HuH-7 (cell line): Measurements from ENCODE around the gene SHROOM3.

Experiments
- DNase-seq: peaks from one replicate; pipeline ENCODE4 v3.0.0; 2011; ENCODE audit warnings: low spot score

The SHROOM3 gene

DNA sequence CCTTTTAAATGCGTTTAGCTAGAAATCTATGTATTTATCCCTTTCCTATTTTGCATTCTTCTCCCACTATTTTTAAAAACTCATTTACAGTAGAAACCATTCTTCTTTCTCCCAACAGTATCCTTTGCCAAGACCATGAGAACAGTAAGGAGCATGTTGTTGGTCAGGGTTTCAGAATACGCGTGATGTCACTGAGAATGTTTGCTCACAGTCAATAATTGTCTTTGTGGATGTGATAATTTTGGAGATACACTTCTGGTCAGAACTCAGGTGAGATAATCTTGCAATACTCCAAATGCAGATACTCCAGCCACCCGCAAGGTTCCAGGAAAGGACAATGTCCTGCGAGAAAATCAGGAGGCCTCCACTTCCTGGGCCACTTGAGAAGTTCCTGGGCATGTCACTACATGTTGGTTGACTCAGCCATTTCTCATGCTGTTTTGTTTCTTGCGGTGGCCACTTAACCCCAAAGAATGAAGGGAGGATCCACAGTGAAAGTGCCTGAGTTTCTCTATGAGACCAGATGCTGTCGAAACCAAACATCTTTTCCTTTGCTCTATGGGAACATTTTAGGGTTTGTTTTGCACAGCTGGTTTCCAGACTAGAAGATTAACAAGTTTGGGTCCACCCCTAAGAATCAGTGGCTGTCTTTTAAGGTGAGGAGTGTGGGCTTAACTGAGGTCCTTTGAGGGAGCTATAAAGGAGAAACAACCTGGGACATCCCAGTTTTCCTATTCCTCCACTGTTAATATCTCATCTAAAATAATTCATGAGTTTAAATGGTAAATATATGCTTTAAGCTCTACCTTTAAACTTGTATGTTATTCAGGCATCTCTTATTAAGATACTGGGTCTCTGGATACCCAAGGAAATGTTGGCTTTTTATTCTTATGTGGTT lies 346.9 kb downstream of the SHROOM3 start:
- DNase-seq: no peak

DNA sequence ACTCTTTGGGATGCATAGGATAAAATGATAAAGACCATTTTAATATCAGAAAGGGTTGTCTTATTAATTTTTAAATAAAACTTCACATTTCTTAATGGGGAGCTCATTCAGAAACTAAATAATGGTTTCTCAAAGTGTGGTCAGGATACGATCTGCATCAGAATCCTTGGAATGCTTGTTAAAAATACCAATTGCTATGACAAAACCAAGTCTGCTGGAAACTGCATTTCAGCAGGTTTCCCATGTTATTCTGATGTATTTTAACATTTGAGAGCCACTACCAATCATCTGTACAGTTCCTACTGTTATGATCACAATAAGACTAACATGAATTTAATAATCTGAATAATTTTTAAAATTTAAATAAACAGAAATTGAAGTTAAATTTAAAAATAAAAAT lies 347.8 kb downstream of the SHROOM3 start:
- no peak for DNase-seq

DNA sequence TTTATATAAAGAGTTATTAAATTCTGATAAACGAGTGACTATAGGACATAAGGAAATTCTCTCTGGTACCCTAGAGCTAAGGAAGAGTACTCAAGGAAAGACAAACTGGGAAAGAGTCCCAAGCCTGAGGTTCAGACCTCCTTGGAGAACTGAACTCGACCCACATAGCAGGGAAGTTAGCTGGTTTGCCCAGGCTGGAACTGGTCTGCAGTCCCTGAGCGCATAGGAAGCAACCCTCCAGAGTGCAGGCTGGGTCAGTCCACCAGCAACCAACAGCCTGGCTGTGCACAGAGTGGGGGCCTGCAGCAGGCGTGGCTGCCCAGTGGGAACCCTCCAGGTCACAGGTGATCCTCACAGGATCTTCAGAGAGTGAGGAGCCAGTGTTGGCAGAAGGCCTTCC lies 348.8 kb downstream of the SHROOM3 start:
- no peak for DNase-seq

DNA sequence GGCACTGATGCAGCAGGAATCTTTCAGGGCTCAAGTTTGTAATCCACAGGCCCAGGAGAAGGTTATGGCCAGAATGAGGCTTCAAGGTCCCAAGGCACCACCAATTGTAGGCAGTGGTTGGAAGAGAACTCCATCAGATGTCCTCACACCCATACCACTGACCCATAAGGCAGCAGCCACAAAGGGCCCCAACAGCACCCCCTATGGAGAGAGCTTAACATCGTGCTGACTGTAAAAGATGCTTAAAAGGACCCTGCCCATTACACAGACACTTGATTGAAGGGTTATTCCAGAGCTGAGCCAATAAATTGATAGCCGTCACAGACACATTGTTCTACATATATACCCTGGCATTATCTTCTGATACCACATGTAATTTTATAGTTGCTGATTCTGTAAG lies 349.2 kb downstream of the SHROOM3 start:
- DNase-seq: peak; percentile 38

GRCh38 chr4:76787898-76788297 lies 352.9 kb downstream of the SHROOM3 start:
- no peak for DNase-seq

- DNase-seq: no peak
Measured at GRCh38 chr4:76790377-76790776, 355.3 kb downstream of the SHROOM3 start.

- no peak for DNase-seq
Measured at GRCh38 chr4:76791479-76791878, 356.4 kb downstream of the SHROOM3 start.

DNA sequence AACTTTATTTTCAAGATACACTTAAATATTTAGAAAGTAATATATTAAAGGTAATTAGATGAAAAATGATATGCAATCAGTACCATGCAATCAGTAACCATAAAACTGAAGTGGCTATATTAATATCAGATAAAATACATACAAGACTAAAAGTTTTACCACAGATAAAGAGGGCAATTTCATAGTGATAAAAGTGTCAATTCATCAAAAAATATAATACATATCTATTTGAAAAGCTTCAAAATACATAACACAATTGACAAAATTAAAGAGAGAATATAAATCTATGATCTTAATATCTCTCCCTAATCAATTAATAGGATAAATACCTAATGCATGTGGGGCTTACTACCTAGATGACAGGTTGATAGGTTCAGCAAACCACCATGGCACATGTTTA lies 357.4 kb downstream of the SHROOM3 start:
- no peak for DNase-seq

DNA sequence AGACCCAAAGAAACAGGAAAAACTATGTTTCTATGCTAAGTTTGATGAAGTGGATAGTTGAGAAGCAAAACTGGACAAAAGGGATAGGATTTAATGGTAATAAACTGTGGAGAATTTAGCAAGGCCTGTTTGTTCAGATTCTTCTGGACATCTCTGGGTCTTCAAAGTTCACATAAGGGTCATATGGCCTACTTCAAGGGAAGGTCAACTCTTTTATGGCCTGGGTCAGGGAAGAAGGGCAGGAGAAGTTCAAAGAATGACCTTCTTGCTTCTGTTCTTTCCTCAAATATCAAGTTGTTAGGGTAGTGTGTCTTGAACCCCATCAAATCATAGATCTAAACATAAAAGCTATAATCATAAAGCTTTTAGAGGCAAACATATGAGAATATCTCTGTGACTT lies 360.2 kb downstream of the SHROOM3 start:
- no peak for DNase-seq

GRCh38 chr4:76799140-76799539 lies 364.1 kb downstream of the SHROOM3 start:
- no peak for DNase-seq

DNA sequence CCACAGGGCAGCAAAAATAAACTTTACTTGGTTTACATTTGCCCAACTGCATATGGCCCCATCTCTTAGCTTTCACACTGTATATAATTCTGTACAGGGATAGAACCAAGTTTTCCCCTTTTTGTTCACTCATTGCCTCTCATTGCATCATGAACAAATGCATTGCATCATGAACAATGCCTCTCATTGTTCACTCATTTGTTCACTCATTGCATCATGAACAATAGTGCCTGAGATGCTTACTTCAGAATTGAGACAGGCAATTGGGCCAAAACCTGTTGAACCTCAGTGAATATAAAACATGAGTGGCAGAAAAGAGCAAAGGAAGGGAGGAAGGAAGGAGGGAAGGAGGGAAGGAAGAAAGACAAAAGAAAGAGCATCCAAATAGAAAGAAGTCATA lies 364.7 kb downstream of the SHROOM3 start:
- no peak for DNase-seq

GRCh38 chr4:76800902-76801301 lies 365.9 kb downstream of the SHROOM3 start:
- no peak for DNase-seq

DNA sequence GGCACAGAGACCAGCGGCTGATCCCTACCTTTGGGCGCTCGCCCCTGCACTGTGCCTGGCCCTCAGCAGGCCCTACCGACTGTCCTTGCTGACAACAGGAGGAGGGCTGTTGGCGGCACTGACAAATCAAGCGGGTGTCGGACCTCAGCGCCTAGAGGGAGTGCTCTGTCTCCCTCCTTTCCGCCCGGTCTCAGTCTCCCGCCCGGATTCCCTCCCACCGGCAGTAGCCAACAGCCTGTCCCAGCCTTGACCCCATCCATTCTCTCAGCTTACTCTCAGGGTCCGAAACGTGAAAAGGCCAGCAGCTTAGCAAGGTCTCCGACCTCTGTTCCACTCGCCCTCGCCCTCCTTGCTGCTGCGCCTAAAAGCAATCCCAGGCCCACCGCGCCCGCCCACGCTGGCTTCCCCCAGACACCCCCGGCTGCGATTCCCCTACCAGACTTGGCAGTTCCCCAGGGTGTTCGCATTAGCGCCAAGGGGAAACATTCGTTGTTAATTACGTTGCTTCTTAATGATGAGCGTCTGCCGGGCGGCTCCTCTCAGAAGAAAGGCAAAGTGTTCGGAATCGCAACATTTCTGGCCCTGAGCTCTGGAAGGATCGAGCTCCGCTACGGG lies 366.7 kb downstream of the SHROOM3 start:
- no peak for DNase-seq

GRCh38 chr4:76802236-76803021 lies 367.4 kb downstream of the SHROOM3 start:
- DNase-seq: peak; percentile 36

DNA sequence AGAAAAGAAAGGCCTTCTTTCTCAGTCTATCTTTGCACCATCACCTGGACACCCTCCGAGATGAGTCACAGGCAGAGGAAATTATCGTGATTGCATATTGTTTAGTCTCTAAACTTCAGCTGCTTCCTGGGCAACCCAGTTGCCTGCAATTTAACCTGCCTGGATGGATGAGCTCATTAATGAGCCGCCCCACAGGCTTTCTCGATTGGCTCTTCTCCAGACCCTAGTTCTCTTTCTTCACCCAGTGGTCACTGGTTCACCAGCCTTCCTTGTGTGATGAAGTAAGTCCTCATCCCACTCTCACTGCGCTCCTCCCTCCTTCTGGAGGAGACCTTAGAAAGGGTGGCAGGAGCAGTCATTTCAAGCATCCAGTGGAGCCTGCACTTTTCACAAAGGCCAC lies 368.5 kb downstream of the SHROOM3 start:
- no peak for DNase-seq

GRCh38 chr4:76804096-76804495 lies 369.1 kb downstream of the SHROOM3 start:
- no peak for DNase-seq

GRCh38 chr4:76806346-76806745 lies 371.3 kb downstream of the SHROOM3 start:
- DNase-seq: no peak

GRCh38 chr4:76806757-76807156 lies 371.7 kb downstream of the SHROOM3 start:
- DNase-seq: no peak

GRCh38 chr4:76809594-76810305 lies 374.7 kb downstream of the SHROOM3 start:
- peak; percentile 28 for DNase-seq

- no peak for DNase-seq
Measured at GRCh38 chr4:76811604-76812412, 376.8 kb downstream of the SHROOM3 start.

DNA sequence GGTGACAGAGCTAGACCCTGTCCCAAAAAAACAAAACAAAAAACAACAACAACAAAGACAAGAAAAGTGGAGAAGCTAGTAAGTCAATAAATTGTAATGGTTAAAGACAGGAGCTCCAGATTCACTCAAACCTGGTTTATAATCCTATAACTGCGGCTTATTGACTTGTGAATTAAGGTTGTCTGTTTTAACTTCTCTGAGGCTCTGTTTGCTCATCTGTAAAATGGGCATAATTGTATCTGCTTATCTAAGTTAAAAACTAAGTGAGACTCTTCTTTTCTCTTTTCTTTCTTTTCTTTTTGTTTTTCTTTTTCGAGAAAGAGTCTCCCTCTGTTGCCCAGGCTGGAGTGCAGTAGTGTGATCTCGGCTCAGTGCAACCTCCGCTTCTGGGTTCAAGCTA lies 378.0 kb downstream of the SHROOM3 start:
- DNase-seq: no peak
